GM19324 (cell line): ENCODE measurements around the gene BPIFB1.

Source experiments
- ATAC-seq: cut with Tn5 transposase; IDR thresholded peaks from one replicate; pipeline ENCODE4 v1.9.1; 2021; ENCODE audit warnings: mild to moderate bottlenecking, moderate library complexity; ENCODE audit not compliant: unreplicated experiment, low FRiP score

Gene BPIFB1

DNA sequence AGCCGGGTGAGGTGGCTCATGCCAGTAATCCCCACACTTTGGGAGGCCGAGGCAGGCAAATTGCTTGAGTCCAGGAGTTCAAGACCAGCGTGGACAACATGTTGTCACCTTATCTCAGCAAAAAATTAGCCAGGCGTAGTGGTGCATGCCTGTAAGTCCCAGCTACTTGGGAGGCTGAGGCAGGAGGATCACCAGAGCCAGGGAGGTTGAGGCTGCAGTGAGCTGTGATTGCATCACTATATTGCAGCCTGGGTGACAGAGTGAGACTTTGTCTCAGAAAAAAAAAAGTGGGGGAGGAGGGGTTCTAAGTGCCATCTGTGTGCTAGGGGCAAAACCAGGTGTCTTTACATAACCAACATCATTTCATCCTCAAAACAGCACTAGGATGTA, 70.0 kb downstream of the BPIFB1 start:
- no peak for ATAC-seq
